ENCODE data around the gene SETBP1.

The SETBP1 gene

DNA sequence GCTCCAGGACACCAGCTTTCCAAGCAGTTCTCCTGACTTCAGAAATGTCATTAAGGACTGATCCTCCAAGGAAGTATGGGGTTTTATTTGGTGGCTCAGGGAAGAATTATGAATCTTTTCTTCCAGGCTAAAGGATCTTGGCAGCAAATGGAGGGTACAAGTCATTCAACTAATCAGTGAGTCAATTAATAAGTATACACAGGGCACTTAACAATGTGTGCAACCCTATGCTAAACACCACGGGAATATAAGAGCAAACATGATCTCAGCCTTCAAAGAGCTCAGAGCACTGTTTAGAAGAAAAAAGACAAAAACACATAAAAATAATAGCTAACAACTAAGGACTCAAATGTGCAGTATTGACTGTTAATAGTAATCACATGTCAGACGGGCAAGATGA, 234.5 kb downstream of the SETBP1 start:
- ATAC-seq = no peak

DNA sequence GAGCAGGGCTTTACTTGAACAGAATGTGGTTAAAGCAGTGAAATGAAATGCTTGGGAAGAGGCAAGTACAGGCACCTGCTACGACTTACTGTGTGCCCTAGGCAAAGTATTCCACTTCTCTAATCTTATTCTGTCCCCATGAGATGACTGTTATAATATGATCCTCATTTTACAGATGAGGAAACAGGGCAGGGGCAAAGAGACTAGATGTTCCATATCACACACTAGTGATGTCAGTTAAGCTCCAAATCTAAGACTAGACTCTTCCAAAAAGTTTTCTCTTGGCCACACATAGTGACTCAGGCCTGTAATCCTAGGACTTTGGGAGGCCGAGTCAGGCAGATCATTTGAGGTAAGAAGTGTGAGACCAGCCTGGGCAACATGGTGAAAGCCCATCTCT, 235.0 kb downstream of the SETBP1 start:
- TF ChIP-seq PPARA (CRISPR knock-in tag; IDR thresholded peaks at IDR 0.05; ENCODE audit: borderline replicate concordance) (no peak), OSR1 (CRISPR knock-in tag; IDR thresholded peaks at IDR 0.05) (no peak), ZC3H10 (CRISPR knock-in tag; IDR thresholded peaks at IDR 0.05) (no peak), BACH2 (CRISPR knock-in tag; IDR thresholded peaks at IDR 0.05; ENCODE audit: borderline replicate concordance) (no peak), SNAI2 (CRISPR knock-in tag; IDR thresholded peaks at IDR 0.05) (no peak)
- TF ChIP-seq, protein P1, sequence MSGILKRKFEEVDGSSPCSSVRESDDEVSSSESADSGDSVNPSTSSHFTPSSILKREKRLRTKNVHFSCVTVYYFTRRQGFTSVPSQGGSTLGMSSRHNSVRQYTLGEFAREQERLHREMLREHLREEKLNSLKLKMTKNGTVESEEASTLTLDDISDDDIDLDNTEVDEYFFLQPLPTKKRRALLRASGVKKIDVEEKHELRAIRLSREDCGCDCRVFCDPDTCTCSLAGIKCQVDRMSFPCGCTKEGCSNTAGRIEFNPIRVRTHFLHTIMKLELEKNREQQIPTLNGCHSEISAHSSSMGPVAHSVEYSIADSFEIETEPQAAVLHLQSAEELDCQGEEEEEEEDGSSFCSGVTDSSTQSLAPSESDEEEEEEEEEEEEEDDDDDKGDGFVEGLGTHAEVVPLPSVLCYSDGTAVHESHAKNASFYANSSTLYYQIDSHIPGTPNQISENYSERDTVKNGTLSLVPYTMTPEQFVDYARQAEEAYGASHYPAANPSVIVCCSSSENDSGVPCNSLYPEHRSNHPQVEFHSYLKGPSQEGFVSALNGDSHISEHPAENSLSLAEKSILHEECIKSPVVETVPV (CRISPR knock-in tag; IDR thresholded peaks at IDR 0.05) = no peak
- TF ChIP-seq, protein P2, sequence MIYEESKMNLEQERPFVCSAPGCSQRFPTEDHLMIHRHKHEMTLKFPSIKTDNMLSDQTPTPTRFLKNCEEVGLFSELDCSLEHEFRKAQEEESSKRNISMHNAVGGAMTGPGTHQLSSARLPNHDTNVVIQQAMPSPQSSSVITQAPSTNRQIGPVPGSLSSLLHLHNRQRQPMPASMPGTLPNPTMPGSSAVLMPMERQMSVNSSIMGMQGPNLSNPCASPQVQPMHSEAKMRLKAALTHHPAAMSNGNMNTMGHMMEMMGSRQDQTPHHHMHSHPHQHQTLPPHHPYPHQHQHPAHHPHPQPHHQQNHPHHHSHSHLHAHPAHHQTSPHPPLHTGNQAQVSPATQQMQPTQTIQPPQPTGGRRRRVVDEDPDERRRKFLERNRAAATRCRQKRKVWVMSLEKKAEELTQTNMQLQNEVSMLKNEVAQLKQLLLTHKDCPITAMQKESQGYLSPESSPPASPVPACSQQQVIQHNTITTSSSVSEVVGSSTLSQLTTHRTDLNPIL (CRISPR knock-in tag; IDR thresholded peaks at IDR 0.05; ENCODE audit: low read depth) = no peak
- TF ChIP-seq, protein P3, sequence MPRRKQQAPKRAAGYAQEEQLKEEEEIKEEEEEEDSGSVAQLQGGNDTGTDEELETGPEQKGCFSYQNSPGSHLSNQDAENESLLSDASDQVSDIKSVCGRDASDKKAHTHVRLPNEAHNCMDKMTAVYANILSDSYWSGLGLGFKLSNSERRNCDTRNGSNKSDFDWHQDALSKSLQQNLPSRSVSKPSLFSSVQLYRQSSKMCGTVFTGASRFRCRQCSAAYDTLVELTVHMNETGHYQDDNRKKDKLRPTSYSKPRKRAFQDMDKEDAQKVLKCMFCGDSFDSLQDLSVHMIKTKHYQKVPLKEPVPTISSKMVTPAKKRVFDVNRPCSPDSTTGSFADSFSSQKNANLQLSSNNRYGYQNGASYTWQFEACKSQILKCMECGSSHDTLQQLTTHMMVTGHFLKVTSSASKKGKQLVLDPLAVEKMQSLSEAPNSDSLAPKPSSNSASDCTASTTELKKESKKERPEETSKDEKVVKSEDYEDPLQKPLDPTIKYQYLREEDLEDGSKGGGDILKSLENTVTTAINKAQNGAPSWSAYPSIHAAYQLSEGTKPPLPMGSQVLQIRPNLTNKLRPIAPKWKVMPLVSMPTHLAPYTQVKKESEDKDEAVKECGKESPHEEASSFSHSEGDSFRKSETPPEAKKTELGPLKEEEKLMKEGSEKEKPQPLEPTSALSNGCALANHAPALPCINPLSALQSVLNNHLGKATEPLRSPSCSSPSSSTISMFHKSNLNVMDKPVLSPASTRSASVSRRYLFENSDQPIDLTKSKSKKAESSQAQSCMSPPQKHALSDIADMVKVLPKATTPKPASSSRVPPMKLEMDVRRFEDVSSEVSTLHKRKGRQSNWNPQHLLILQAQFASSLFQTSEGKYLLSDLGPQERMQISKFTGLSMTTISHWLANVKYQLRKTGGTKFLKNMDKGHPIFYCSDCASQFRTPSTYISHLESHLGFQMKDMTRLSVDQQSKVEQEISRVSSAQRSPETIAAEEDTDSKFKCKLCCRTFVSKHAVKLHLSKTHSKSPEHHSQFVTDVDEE (CRISPR knock-in tag; IDR thresholded peaks at IDR 0.05) = no peak
- ATAC-seq = no peak

More for the DNA sequence above, 234.5 kb downstream of the SETBP1 start:
- no peak for TF ChIP-seq ZC3H10 (CRISPR knock-in tag; IDR thresholded peaks at IDR 0.05)
- TF ChIP-seq PPARA (CRISPR knock-in tag; IDR thresholded peaks at IDR 0.05; ENCODE audit: borderline replicate concordance) = no peak
- no peak for TF ChIP-seq OSR1 (CRISPR knock-in tag; IDR thresholded peaks at IDR 0.05)
- no peak for TF ChIP-seq TOX (CRISPR knock-in tag; IDR thresholded peaks at IDR 0.05; ENCODE audit: borderline replicate concordance)
- TF ChIP-seq GLIS3 (CRISPR knock-in tag; IDR thresholded peaks at IDR 0.05) = no peak
- TF ChIP-seq ZFP30 (CRISPR knock-in tag; IDR thresholded peaks at IDR 0.05) = no peak
- TF ChIP-seq ESRRG (CRISPR knock-in tag; IDR thresholded peaks at IDR 0.05) = no peak
- no peak for TF ChIP-seq CSDC2 (CRISPR knock-in tag; IDR thresholded peaks at IDR 0.05)
- TF ChIP-seq, protein P4, sequence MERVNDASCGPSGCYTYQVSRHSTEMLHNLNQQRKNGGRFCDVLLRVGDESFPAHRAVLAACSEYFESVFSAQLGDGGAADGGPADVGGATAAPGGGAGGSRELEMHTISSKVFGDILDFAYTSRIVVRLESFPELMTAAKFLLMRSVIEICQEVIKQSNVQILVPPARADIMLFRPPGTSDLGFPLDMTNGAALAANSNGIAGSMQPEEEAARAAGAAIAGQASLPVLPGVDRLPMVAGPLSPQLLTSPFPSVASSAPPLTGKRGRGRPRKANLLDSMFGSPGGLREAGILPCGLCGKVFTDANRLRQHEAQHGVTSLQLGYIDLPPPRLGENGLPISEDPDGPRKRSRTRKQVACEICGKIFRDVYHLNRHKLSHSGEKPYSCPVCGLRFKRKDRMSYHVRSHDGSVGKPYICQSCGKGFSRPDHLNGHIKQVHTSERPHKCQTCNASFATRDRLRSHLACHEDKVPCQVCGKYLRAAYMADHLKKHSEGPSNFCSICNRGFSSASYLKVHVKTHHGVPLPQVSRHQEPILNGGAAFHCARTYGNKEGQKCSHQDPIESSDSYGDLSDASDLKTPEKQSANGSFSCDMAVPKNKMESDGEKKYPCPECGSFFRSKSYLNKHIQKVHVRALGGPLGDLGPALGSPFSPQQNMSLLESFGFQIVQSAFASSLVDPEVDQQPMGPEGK (CRISPR knock-in tag; IDR thresholded peaks at IDR 0.05; ENCODE audit: borderline replicate concordance) = no peak
- TF ChIP-seq ZFP3 (CRISPR knock-in tag; IDR thresholded peaks at IDR 0.05) = no peak
- TF ChIP-seq, protein P3 (CRISPR knock-in tag; IDR thresholded peaks at IDR 0.05) = no peak

DNA sequence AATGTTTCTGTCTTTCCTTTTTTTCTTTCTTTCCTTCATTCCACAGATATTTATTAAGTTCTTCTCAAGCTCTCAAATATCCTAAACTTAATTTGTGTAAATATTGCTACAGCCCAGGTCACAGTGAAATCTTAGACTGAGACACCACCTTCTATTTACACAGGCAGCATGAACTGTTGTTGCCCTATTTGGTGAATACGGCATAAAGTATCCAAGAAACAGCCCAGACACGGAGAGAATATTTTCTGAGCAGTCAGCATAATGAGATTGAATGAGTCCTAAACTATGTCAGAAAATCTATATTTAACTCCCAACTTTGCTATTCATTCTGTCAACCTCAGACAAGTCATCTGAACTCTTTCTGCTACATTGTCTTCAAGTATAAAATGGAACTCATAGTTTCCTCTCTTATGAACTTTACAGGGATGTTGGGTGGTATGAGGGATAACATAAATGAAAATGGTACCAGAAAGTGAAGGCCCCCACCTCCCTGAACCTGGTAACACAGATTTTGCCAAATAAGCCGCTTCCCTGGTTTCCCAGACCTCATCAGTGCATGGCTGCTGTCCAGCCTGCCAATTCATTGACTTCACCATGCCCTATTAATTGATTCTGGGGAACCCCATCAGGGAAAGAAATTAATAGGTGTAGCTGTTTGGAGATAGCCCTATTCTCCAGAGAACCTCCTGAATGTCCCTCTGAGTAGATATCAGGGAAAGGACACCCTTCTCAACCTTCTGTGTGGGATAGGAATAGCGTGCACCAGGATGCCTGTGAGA, 235.9 kb downstream of the SETBP1 start:
- no peak for ATAC-seq
- TF ChIP-seq GLIS3 (CRISPR knock-in tag; IDR thresholded peaks at IDR 0.05) (no peak), CSDC2 (CRISPR knock-in tag; IDR thresholded peaks at IDR 0.05) (no peak), RARB (CRISPR knock-in tag; IDR thresholded peaks at IDR 0.05) (no peak), BACH2 (CRISPR knock-in tag; IDR thresholded peaks at IDR 0.05; ENCODE audit: borderline replicate concordance) (no peak), ZFP3 (CRISPR knock-in tag; IDR thresholded peaks at IDR 0.05) (no peak), ZC3H10 (CRISPR knock-in tag; IDR thresholded peaks at IDR 0.05) (no peak), ISL1 (CRISPR knock-in tag; IDR thresholded peaks at IDR 0.05) (no peak), PPARA (CRISPR knock-in tag; IDR thresholded peaks at IDR 0.05; ENCODE audit: borderline replicate concordance) (no peak), TCF4 (CRISPR knock-in tag; IDR thresholded peaks at IDR 0.05; ENCODE audit: borderline replicate concordance) (no peak)
- TF ChIP-seq, protein P5, sequence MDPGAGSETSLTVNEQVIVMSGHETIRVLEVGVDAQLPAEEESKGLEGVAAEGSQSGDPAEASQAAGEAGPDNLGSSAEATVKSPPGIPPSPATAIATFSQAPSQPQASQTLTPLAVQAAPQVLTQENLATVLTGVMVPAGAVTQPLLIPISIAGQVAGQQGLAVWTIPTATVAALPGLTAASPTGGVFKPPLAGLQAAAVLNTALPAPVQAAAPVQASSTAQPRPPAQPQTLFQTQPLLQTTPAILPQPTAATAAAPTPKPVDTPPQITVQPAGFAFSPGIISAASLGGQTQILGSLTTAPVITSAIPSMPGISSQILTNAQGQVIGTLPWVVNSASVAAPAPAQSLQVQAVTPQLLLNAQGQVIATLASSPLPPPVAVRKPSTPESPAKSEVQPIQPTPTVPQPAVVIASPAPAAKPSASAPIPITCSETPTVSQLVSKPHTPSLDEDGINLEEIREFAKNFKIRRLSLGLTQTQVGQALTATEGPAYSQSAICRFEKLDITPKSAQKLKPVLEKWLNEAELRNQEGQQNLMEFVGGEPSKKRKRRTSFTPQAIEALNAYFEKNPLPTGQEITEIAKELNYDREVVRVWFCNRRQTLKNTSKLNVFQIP (CRISPR knock-in tag; IDR thresholded peaks at IDR 0.05; ENCODE audit: borderline replicate concordance, low read depth) = no peak
- TF ChIP-seq, protein P1 (CRISPR knock-in tag; IDR thresholded peaks at IDR 0.05) = no peak
- TF ChIP-seq, protein P4 (CRISPR knock-in tag; IDR thresholded peaks at IDR 0.05; ENCODE audit: borderline replicate concordance) = no peak

Measured in SK-N-SH treated with all-trans-retinoic acid at 6 μM for 48 hours (cell line).